NB4 (cell line): Measurements from ENCODE around the gene DNAAF5.

Experiments
- DNase-seq: peaks from one replicate; pipeline ENCODE4 v3.0.0; 2010; ENCODE audit warnings: low read depth
- H3K4me3 ChIP-seq: one replicate; pipeline ENCODE4 v1.5.1; 2011; ENCODE audit warnings: mild to moderate bottlenecking, low read depth, low read length, moderate library complexity
- MYC ChIP-seq: IDR thresholded peaks from 2 replicates; pipeline ENCODE4 v1.6.1; 2011; ENCODE audit warnings: low read depth, low read length
- POLR2A ChIP-seq: IDR thresholded peaks from 2 replicates; pipeline ENCODE4 v1.6.1; 2011; ENCODE audit warnings: mild to moderate bottlenecking; ENCODE audit not compliant: insufficient read length; ENCODE audit errors: extremely low read depth
- TF ChIP-seq, protein P1 (sequence below): IDR thresholded peaks from one replicate; pipeline ENCODE4 v1.5.1; 2012; ENCODE audit warnings: low read depth, low read length
- TF ChIP-seq, protein P2 (sequence below): IDR thresholded peaks from 2 replicates; pipeline ENCODE4 v1.6.1; 2011; ENCODE audit warnings: low read depth, low read length

Gene DNAAF5

DNA sequence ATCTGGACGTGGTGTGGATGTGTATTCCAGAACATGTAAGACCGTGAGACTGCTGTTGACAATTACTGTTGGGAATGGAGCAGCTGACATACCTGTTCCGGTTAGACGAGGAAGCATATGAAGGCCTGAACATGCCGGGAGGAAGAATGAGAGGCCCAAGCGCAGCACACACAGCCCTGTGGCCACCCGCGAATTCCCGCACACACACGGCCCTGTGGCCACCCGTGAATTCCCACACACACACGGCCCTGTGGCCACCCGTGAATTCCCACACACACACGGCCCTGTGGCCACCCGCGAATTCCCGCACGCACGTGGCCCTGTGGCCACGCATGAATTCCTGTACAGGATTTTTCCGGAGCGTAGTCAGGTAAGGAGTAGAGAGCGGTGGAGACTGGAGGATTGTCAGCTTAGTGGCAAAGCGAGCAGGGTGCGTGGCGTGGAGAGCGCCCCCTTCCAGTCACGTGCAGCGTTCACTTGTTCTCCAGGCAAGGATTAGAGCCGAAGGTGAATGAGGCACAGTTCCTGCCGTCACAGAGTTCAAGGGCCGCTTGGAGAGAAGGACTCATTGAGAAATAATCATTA, 96.3 kb downstream of the DNAAF5 start:
- DNase-seq: no peak
- H3K4me3 ChIP-seq: no peak overlapping the region
- TF ChIP-seq, protein P1, sequence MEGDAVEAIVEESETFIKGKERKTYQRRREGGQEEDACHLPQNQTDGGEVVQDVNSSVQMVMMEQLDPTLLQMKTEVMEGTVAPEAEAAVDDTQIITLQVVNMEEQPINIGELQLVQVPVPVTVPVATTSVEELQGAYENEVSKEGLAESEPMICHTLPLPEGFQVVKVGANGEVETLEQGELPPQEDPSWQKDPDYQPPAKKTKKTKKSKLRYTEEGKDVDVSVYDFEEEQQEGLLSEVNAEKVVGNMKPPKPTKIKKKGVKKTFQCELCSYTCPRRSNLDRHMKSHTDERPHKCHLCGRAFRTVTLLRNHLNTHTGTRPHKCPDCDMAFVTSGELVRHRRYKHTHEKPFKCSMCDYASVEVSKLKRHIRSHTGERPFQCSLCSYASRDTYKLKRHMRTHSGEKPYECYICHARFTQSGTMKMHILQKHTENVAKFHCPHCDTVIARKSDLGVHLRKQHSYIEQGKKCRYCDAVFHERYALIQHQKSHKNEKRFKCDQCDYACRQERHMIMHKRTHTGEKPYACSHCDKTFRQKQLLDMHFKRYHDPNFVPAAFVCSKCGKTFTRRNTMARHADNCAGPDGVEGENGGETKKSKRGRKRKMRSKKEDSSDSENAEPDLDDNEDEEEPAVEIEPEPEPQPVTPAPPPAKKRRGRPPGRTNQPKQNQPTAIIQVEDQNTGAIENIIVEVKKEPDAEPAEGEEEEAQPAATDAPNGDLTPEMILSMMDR: peak; percentile 20
- no peak for TF ChIP-seq POLR2A

DNA sequence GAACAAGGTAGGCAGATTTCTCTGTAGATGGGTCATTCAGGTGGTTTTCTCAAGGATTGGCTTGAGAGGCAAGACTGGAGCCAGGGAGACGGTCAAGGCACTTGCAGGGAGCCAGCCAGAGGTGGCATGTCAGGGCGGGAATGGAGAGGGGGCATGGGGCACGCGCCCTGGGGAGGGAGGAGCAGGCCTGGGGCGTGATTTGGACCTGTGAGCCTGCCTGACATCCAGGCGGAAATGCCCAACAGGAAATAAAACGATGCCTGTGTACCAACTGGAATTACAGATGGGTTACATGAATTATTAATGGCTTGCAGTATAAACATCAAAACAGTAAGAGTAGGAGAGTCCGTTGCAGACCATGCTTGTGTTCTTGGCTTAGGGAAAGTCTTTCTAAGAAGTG, 97.2 kb downstream of the DNAAF5 start:
- no peak overlapping the region for H3K4me3 ChIP-seq
- no peak for DNase-seq
- TF ChIP-seq, protein P2, sequence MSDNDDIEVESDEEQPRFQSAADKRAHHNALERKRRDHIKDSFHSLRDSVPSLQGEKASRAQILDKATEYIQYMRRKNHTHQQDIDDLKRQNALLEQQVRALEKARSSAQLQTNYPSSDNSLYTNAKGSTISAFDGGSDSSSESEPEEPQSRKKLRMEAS: no peak
- TF ChIP-seq, protein P1: no peak
- no peak for TF ChIP-seq MYC
- TF ChIP-seq POLR2A: no peak

DNA sequence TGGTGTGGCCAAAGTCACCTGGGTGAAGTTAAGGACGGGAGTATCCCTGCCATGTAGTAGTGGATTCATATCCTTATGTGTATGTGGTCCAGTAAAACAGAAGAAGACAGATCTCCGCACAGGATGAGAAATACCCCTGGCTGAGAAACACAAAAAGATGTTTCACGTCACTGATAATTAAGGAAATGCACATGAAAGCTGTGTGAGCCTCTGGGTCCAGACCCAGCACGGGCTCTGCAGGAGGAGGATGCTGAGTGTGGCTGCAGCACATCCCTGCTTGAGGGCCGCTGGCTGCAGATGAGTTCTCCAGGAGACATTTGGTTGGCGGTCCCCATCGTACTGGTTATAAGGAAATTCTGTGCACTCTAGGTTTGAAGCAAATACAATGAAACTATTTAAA, 97.6 kb downstream of the DNAAF5 start:
- no peak for DNase-seq
- TF ChIP-seq POLR2A (no peak), MYC (no peak)
- TF ChIP-seq, protein P2: no peak
- TF ChIP-seq, protein P1: no peak
- no peak overlapping the region for H3K4me3 ChIP-seq

DNA sequence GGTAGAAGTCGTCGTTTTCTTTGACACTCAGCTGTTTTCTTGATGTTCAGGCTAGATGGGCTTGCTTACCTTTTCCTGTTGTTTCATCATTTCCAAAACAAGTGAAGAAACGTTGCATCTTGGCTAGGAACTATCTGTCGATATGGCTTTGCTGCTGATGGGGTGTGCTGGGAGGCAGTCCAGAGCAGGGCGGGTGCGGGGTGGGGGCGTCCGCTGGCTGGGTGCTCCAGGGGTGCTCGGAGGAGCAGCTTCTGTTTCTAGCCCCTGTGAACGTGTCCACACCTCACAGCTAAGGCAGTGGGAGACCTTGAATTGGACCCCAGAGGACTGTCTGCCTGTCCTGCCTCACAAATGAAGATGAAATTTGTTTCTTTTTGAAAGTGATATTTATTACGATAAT, 98.2 kb downstream of the DNAAF5 start:
- TF ChIP-seq, protein P1: no peak
- TF ChIP-seq POLR2A (no peak), MYC (no peak)
- TF ChIP-seq, protein P2: no peak
- H3K4me3 ChIP-seq: no peak overlapping the region
- no peak for DNase-seq

DNA sequence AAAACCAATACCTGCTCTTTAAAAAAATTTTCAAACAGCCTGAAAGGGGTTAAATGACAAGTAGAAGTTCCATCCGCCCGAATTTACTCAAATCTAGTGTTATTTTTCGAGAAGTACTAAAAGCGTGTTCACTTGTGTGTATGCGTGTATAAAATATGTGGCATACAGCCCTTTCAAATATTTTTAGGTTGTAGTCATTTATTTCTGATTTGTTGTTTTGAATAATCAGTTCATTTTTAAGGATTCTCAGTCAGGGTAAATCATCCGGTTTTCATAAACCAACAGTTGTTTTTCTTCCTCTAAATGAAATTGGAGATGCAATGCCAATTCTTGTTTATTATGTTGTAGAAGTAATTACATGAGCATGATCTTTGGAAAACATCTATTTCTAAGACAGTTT, 98.9 kb downstream of the DNAAF5 start:
- no peak overlapping the region for H3K4me3 ChIP-seq
- no peak for DNase-seq
- no peak for TF ChIP-seq MYC
- TF ChIP-seq, protein P1: no peak
- TF ChIP-seq, protein P2: no peak
- no peak for TF ChIP-seq POLR2A
